ENCODE measurements around the gene PDGFRA.

DNA sequence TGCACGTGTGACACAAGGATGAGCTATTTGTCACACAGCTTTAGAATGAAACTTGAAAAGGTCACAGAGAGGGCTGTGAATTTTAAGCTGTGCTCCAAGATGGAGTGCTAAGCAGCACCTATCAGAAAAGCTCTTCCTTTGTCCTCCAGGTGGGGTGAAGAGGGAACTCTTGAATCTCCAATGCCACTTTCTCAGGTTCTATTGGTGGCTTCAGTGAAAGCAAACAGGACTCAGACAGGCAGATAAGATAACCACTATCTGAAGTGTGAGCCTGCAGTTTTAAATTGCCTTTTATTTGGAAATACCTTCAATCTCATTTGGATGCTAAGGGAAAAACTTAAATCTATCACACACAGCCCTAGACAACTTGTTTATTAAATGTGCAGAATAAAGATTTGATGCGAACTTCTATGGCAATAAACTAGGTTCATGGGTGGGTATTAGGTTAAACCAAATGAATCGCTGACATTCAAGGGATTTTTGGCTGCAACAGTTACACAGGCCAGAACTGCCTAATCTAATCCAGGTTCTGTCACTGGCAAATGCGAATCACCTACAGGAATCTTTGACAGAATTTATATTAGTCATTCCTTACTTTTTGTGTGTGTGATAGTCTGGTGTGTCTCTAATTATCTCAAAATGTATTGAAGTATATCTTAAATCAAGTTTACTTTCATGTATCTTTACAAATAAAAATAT is 13.6 kb upstream of the PDGFRA start:
- TF ChIP-seq, protein P1, sequence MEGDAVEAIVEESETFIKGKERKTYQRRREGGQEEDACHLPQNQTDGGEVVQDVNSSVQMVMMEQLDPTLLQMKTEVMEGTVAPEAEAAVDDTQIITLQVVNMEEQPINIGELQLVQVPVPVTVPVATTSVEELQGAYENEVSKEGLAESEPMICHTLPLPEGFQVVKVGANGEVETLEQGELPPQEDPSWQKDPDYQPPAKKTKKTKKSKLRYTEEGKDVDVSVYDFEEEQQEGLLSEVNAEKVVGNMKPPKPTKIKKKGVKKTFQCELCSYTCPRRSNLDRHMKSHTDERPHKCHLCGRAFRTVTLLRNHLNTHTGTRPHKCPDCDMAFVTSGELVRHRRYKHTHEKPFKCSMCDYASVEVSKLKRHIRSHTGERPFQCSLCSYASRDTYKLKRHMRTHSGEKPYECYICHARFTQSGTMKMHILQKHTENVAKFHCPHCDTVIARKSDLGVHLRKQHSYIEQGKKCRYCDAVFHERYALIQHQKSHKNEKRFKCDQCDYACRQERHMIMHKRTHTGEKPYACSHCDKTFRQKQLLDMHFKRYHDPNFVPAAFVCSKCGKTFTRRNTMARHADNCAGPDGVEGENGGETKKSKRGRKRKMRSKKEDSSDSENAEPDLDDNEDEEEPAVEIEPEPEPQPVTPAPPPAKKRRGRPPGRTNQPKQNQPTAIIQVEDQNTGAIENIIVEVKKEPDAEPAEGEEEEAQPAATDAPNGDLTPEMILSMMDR (tag by site-specific recombination; IDR thresholded peaks at IDR 0.05): no peak
- TF ChIP-seq, protein P2, sequence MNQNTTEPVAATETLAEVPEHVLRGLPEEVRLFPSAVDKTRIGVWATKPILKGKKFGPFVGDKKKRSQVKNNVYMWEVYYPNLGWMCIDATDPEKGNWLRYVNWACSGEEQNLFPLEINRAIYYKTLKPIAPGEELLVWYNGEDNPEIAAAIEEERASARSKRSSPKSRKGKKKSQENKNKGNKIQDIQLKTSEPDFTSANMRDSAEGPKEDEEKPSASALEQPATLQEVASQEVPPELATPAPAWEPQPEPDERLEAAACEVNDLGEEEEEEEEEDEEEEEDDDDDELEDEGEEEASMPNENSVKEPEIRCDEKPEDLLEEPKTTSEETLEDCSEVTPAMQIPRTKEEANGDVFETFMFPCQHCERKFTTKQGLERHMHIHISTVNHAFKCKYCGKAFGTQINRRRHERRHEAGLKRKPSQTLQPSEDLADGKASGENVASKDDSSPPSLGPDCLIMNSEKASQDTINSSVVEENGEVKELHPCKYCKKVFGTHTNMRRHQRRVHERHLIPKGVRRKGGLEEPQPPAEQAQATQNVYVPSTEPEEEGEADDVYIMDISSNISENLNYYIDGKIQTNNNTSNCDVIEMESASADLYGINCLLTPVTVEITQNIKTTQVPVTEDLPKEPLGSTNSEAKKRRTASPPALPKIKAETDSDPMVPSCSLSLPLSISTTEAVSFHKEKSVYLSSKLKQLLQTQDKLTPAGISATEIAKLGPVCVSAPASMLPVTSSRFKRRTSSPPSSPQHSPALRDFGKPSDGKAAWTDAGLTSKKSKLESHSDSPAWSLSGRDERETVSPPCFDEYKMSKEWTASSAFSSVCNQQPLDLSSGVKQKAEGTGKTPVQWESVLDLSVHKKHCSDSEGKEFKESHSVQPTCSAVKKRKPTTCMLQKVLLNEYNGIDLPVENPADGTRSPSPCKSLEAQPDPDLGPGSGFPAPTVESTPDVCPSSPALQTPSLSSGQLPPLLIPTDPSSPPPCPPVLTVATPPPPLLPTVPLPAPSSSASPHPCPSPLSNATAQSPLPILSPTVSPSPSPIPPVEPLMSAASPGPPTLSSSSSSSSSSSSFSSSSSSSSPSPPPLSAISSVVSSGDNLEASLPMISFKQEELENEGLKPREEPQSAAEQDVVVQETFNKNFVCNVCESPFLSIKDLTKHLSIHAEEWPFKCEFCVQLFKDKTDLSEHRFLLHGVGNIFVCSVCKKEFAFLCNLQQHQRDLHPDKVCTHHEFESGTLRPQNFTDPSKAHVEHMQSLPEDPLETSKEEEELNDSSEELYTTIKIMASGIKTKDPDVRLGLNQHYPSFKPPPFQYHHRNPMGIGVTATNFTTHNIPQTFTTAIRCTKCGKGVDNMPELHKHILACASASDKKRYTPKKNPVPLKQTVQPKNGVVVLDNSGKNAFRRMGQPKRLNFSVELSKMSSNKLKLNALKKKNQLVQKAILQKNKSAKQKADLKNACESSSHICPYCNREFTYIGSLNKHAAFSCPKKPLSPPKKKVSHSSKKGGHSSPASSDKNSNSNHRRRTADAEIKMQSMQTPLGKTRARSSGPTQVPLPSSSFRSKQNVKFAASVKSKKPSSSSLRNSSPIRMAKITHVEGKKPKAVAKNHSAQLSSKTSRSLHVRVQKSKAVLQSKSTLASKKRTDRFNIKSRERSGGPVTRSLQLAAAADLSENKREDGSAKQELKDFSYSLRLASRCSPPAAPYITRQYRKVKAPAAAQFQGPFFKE (tag by site-specific recombination; IDR thresholded peaks at IDR 0.05; ENCODE audit: borderline replicate concordance): no peak
- TF ChIP-seq ZNF510 (tag by site-specific recombination; IDR thresholded peaks at IDR 0.05; ENCODE audit: insufficient replicate concordance) (no peak), OVOL3 (tag by site-specific recombination; IDR thresholded peaks at IDR 0.05) (no peak), ZNF274 (IDR thresholded peaks at IDR 0.05; ENCODE audit: low read length) (no peak), ZNF274 (tag by site-specific recombination; IDR thresholded peaks at IDR 0.05; ENCODE audit: borderline replicate concordance) (no peak), ZNF777 (tag by site-specific recombination; IDR thresholded peaks at IDR 0.05; ENCODE audit: borderline replicate concordance) (no peak), ZNF10 (tag by site-specific recombination; IDR thresholded peaks at IDR 0.05) (no peak)
- TF ChIP-seq, protein P3, sequence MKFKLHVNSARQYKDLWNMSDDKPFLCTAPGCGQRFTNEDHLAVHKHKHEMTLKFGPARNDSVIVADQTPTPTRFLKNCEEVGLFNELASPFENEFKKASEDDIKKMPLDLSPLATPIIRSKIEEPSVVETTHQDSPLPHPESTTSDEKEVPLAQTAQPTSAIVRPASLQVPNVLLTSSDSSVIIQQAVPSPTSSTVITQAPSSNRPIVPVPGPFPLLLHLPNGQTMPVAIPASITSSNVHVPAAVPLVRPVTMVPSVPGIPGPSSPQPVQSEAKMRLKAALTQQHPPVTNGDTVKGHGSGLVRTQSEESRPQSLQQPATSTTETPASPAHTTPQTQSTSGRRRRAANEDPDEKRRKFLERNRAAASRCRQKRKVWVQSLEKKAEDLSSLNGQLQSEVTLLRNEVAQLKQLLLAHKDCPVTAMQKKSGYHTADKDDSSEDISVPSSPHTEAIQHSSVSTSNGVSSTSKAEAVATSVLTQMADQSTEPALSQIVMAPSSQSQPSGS (tag by site-specific recombination; IDR thresholded peaks at IDR 0.05; ENCODE audit: low read depth): no peak
- TF ChIP-seq, protein P4, sequence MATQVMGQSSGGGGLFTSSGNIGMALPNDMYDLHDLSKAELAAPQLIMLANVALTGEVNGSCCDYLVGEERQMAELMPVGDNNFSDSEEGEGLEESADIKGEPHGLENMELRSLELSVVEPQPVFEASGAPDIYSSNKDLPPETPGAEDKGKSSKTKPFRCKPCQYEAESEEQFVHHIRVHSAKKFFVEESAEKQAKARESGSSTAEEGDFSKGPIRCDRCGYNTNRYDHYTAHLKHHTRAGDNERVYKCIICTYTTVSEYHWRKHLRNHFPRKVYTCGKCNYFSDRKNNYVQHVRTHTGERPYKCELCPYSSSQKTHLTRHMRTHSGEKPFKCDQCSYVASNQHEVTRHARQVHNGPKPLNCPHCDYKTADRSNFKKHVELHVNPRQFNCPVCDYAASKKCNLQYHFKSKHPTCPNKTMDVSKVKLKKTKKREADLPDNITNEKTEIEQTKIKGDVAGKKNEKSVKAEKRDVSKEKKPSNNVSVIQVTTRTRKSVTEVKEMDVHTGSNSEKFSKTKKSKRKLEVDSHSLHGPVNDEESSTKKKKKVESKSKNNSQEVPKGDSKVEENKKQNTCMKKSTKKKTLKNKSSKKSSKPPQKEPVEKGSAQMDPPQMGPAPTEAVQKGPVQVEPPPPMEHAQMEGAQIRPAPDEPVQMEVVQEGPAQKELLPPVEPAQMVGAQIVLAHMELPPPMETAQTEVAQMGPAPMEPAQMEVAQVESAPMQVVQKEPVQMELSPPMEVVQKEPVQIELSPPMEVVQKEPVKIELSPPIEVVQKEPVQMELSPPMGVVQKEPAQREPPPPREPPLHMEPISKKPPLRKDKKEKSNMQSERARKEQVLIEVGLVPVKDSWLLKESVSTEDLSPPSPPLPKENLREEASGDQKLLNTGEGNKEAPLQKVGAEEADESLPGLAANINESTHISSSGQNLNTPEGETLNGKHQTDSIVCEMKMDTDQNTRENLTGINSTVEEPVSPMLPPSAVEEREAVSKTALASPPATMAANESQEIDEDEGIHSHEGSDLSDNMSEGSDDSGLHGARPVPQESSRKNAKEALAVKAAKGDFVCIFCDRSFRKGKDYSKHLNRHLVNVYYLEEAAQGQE (tag by site-specific recombination; IDR thresholded peaks at IDR 0.05): no peak

Measured in HEK293 (cell line).